GM19467 (cell line): ENCODE data around the gene GCKR.

ENCODE experiments used
- ATAC-seq: cut with Tn5 transposase; IDR thresholded peaks from one replicate; pipeline ENCODE4 v1.9.1; 2021; ENCODE audit warnings: mild to moderate bottlenecking, moderate library complexity; ENCODE audit not compliant: unreplicated experiment

The GCKR gene

GRCh38 chr2:27496357-27497287, at the start of gene GCKR:
TSS of gene GCKR (plus strand) at chr2:27496839. CDS start at chr2:27496905, 66 bp downstream.
- ATAC-seq = no peak

DNA sequence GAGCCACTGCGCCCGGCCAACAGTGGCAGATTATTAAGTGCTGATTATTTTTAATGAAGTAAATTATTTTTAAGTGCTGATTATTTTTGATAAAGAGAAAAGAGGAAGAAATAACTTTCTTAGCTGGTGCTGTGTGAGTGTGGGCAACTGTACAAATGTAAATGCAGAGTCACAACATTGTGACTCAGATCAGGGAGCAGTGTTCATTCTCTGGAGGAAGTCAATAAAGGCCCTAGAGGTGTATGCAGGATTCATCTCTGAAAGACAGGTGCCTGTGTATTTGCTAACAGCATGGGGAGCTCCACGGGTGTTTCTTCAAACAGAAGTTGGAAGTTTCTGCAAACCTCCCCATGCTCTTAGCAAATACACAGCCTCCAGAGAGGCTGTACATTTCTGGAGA, 48.3 kb upstream of the GCKR start:
- no peak for ATAC-seq

DNA sequence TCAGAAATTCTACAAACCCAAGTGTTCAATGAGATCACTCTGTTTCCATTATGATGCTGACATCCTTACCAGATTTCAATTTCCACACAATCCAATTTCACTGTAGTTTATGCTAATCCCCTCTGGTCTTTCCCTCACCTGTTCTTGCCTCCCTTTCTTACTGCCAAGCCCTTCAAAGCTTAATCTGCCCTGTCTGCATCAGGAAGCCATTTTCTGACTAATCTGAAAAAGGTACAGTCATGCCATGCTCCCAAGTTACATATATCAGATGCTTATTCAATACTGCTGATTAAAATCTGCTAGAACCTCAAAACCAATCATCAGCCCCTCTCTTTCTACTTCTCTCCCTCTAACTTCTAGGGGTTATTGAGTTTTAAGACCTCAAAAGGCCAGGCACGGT, 45.5 kb upstream of the GCKR start:
- ATAC-seq = no peak

- ATAC-seq = no peak
Observed at GRCh38 chr2:27453968-27454367, 42.7 kb upstream of the GCKR start.

GRCh38 chr2:27461118-27461517, 35.5 kb upstream of the GCKR start:
- no peak for ATAC-seq

DNA sequence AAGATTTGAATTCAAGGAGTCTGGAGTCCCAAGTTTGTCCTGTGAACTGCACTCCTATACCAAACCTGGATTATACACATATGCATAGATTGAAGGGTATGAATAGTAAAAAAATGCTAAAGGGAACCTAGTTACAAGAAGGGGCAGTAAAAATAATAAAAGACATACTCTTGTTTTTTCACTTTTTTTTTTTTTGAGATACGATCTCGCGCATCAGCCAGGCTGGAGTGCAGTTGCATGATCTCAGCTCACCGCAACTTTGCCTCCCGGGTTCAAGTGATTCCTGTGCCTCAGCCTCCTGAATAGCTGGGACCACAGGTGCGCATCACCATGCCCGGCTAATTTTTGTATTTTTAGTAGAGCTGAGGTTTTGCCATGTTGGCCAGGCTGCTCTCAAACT, 32.2 kb upstream of the GCKR start:
- ATAC-seq = no peak

DNA sequence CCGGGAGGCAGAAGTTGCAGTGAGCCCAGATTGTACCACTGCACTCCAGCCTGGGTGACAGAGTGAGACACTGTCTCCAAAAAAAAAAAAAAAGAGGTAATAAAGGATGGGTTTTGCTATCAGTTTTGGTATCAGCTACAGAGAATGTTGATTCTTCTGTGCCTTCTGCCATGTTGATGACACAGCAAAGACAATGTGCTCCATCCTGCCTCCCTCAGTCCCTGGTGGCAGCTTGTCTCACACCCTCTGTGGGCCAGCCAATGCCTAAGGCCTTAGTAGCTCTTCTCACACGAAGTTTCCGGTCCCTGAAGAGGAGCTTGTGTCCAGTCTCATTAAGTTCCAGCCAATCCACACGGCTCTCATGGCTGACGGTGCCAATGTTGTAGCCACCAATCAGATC, 24.7 kb upstream of the GCKR start:
- ATAC-seq = no peak

- no peak for ATAC-seq
Observed at GRCh38 chr2:27485496-27485895, 11.1 kb upstream of the GCKR start.

GRCh38 chr2:27489118-27489497, 7.5 kb upstream of the GCKR start:
- peak; percentile 4 for ATAC-seq

GRCh38 chr2:27489498-27490397, 6.9 kb upstream of the GCKR start, which contains the start of gene IFT172:
TSS of gene IFT172 (minus strand) at chr2:27489743. CDS start at chr2:27489653, 90 bp downstream.
- ATAC-seq = peak; percentile 93

DNA sequence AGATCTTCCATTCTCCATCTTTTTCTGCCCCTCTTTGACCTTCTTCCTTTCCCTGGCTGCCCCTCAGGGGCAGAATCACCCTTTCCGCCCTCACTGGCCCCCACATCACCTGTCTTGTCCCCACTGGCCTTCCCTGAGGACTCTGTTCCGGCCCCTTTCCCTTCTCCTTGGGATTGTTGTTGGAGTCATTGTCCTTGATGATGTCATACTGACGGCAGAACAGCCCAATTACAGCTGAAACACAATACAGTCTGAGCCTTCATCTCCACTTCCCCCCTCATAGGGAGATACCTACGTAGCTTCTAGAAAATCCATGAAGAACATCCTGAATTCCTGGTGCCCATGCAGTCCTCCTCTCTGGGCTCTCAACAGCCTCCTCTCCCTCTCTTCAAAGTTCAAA, 4.1 kb upstream of the GCKR start:
- ATAC-seq = no peak

DNA sequence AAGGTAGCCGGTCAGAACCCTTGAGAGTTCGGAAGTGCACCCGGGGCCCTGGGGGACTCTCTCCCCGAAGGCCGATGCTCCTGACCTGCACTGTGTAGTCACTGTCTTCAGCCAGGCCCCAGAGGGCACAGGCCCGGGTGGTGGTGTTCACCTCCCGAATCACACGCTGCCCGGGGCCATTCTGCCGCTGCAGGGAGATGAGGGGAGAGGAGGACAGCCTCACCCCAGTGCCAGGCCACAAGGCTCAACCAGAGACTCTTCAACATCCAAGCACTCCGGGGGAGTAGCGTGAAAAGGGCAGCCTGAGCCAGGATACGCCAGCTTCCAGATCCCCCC, 2.7 kb upstream of the GCKR start:
- no peak for ATAC-seq

GRCh38 chr2:27494284-27494943, 2.2 kb upstream of the GCKR start:
- no peak for ATAC-seq

GRCh38 chr2:27494944-27495554, 1.6 kb upstream of the GCKR start, which contains the start of gene FNDC4:
TSS of gene FNDC4 (minus strand) at chr2:27495200. CDS start at chr2:27494679, 521 bp downstream.
- ATAC-seq = no peak

DNA sequence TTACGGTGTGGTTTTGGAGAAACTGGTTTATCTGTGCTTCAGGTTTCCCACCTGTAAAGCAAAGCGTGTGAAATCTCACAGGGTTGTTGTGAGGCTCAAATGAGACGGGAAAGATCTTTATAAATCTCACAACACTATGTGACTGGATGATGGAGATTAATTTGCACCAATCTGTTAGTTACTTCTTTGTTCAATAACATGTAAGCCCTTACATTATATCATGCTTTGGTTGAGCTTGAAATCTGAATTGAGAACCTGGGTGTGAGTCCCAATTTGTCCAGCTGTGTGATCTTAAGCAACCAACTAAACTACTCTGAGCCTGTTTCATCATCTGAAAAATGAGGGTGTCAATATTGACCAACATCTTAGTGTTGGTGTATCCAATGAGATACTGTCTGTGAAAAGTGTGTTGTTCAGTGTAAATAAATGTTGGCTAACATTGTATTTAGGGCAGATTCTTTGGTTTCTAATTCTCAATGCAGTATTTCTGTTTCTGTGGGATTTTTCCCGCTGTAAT, 741 bp upstream of the GCKR start:
- no peak for ATAC-seq

DNA sequence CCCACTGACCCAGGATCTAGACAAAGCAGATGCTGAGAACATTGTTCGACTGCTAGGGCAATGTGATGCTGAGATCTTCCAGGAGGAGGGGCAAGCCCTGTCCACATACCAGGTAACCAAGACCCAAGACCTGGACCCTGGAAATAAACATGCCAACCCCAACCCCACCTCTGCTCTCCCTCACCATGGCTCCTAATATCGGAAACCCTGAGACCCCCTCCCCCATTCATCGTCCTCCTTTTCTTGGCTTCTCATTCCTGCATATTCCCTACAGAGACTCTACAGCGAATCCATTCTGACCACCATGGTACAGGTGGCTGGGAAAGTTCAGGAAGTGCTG, 619 bp downstream of the GCKR start:
- no peak for ATAC-seq

DNA sequence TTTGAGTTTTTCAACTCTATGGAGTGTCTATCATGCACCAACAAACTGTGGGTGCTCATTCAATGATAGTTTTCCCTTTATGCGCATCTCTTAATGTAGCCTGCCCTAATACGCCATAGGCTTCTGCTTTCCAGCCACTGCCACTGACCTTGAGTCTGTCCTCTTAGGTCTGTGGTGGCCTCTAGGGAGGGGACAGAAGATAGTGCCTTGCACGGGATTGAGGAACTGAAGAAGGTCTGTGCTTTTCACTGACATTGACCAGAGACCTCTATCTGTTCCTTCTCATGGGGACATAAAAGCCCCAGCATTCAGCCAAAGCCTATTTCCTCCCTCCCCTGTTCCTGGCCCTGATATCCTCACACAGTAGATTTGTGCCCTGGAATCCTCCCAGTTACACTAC, 2.3 kb downstream of the GCKR start:
- no peak for ATAC-seq

GRCh38 chr2:27501042-27501441, 4.4 kb downstream of the GCKR start:
- no peak for ATAC-seq

DNA sequence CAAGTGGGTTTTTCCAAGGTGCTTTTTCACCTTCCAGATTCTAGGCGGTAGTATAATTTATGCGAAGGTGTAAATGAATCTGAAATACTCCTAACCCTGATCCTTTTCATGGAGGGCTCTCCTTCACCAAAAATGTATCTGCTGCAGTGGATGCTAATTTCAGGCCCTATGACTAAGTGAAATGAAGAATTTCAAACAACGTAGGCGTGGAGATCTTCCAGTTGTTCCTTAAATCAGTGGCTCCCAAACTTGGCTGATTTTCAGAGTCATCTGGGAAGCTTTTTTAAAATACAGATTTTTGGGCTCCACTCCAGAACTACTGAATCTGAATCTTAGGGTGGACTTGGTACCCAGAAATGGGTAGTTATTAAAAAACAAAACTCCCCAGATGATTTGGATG, 5.5 kb downstream of the GCKR start:
- no peak for ATAC-seq

DNA sequence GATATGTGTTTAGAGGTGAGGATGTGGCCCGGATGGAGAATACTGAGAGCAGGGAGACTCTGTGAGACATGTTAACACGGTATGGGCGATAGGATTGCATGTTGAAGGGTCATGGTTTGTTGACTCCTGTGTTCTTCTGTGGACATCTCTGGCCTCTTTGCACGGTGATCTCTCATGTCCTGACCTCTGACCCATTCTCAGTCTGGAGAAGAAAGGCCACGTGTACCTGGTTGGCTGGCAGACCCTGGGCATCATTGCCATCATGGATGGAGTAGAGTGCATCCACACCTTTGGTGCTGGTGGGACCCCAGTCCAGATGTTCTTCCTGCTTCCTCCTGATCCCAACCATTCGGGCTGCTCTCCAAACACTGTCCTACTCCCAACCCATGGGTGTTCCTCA, 9.9 kb downstream of the GCKR start:
- no peak for ATAC-seq

DNA sequence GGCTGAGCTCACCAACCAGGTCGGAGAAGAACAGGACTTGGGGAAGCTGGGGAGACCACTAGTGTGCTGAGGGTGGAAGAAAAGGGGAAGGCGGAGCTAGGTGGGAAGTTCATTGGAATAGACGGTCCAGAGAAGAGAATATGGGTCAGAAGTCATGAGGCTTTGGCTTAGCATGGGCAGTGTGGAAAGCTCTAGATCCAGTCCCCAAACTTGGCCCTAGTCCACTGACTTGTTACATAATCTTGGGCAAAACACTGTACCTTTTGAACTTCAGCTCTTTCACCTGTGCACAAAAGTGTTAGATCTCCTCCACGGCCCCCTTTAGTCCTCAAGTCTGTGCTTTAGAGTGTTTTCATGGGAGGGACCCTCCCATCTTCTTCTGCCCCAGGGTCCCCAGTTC, 10.7 kb downstream of the GCKR start:
- no peak for ATAC-seq
